Stimulated activated CD4-positive, alpha-beta T cell treated with anti-CD3 and anti-CD28 coated beads, Interleukin-2, amount 100 ng/mL, for 4 hours (primary cell): ENCODE results near the gene TAF4.
"Not testable (repeated sequence)": the region's sequence is repeated elsewhere in the genome, so short reads cannot be mapped to it uniquely, and the experiment has no call there.

Experiments
- DNase-seq: peaks from one replicate; pipeline ENCODE4 v3.0.0-alpha.2; 2020; ENCODE audit warnings: low read depth

TAF4 gene

DNA sequence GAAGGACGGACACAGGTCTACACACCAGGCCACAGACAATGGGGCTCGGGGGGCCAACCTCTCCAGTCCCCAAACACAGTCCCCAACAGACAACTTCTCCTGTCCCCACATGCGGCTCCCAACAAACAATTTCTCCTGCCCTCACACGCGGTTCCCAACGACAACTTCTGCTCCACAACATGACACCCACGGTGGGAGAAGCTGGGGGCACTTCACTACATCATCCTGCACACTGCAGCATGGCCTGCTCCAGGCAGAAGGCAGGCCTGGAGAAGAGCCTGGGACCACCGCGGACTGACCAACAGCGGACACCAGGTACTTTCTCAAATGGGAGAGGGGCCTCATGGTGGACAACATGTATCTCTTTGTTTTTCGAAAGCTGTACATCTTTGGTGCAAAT, 6.7 kb downstream of the TAF4 start:
- no peak for DNase-seq

DNA sequence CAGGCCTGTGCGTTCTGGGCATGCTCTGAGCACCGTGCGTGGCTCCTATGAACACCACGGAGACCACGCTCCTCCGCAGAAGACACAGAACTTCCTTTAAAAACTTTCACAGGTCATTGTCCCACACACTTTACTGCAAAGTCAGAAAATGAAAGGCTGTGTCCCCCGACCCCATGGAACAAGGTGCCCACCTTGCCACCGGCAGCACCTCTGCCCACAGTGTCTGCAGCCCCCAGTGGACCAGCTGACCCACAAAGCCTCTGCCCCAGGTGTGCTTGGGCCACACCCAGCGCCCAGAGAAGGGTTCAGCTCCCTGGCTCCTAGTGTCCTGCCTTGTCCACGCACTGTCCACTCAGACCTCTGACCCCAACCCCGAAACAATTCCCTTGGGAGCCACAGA, 8.7 kb downstream of the TAF4 start:
- DNase-seq = no peak

DNA sequence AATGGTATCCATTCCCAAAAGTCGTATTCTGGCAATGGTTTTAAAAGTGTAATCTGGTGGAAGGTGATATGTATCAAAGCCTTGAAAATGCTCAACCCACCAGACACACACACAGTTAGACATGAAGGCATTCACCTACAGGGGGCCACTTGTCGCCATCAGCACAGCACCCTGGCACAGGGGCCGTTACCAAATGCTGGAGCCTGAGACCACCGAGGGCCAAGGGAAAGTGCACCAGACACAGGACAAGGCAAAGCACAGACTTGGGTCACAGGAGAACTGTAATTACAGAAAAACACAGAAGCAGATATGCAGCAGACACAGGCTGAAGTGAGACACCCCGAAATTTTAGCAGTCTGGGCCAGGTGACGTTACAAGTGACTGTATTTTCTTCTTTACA, 9.3 kb downstream of the TAF4 start:
- no peak for DNase-seq

DNA sequence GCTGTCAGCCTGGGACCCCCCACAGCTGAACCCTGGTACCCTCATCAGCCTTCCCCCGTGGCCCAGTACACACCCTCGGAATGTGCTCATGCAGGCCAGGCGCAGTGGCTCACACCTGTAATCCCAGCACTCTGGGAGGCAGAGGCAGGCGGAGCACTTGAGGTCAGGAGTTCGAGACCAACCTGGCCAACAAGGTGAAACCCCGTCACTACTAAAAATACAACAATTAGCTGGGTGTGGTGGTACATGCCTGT, 9.9 kb downstream of the TAF4 start:
- DNase-seq = not testable (repeated sequence)

DNA sequence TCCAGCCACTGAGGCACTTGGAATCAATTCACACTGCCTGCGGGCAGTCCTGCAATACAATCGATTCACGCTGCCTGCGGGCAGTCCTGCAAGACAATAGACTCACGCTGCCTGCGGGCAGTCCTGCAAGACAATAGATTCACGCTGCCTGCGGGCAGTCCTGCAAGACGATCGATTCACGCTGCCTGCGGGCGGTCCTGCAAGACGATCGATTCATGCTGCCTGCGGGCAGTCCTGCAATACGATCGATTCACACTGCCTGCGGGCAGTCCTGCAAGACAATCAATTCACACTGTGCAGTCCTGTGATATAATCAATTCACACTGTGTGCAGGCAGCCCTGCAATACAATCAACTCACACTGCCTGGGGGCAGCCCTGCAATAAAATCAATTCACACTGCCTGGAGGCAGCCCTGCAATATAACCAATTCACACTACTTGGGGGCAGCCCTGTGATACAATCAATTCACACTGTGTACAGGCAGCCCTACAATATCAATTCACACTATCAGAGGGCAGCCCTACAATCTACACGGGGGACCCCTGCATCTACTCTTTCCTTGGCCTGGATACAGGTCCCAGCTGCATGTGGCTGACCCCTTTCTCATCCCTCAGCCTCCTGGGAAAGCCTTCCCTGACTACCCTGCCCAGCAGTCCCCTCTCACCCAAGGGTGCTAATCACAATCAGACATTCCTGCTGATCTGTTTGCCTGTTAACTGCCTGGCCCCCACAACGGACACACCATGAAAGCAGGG, 10.4 kb downstream of the TAF4 start:
- DNase-seq = no peak

DNA sequence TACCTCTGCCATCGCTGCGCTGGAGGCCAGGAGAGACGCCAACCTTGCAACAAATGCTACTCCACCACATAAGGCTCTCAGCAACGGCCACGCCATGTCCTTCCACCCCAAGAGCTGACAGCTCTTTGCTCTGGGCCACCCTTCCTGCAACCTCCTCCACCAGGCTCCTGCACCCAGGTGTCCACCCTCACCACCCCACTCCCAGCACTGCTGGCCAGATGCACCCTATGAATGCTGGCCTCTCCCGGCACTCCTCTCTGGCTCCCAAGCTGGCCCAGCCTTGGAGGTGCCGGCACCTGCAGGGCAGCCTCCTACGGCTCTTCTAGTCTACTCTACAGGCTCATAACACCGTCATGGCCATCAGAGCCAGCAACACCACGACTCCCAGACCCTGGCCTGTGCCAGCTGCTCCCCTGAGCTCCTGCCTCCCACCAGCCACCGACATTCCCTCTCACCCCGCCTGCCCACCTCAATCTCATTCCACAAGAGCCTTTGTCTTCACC, 11.2 kb downstream of the TAF4 start:
- no peak for DNase-seq

DNA sequence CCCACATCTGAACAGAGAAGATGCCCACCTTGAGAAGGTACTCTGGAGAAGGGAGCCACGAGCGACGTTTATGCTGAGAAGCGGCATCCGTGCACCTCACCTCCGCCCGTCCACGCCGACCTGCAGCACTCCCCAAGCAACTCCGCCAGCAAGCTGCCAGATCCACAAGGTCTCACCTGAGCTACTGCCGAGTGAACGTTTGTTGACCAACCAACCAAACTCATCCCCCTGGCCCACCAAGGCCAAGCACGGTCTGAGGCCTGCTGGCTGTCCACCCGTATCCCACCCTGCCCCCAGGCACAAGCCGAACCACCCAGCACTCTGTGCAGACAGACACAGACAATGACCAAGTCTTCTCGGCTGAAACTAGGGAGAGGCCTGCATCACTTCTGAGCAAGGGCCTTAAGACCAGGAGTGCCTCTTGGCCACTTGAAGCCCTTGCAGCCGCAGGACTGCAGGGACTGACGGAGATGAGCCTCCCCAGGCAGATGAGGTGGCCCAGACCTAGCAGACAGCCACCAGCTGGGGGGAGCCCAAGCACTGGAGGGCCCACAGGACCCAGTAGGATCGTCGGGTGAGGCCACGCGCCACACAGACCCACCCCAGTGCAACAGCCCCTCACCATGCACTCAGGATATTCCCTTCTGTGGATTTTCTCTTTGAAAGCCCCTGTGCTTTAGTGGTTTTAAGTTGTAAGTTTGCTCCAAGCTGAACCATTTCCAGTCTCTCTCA, 12.1 kb downstream of the TAF4 start:
- DNase-seq = no peak

- DNase-seq = no peak
These were observed 12.7 kb downstream of the TAF4 start for GRCh38 chr20:62052842-62053464.

DNA sequence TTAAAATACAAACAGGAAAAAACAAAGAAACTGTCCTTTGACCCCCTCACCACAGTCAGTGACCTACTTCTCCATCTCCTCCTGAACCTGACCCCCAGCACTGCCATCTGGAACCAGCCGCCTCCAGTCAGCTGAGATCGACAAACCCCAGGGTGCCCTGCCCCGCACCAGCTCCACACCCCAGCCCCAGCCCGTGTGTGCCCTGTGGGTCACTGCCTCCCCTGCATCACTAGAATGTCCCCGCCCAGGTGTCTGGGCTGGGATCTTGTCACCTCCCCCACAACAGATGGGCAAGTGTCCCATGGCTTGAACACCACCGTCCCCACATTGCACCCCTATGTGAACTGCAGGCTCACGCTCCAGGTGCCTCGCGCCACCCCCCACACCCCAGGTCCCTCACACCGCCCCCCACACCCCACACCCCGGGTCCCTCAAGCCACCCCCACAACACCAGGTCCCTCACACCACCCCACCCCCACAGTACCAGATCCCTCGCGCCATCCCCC, 13.3 kb downstream of the TAF4 start:
- DNase-seq = no peak

- no peak for DNase-seq
These were observed 14.0 kb downstream of the TAF4 start for GRCh38 chr20:62051546-62052255.

GRCh38 chr20:62051144-62051543, 14.5 kb downstream of the TAF4 start:
- no peak for DNase-seq

DNA sequence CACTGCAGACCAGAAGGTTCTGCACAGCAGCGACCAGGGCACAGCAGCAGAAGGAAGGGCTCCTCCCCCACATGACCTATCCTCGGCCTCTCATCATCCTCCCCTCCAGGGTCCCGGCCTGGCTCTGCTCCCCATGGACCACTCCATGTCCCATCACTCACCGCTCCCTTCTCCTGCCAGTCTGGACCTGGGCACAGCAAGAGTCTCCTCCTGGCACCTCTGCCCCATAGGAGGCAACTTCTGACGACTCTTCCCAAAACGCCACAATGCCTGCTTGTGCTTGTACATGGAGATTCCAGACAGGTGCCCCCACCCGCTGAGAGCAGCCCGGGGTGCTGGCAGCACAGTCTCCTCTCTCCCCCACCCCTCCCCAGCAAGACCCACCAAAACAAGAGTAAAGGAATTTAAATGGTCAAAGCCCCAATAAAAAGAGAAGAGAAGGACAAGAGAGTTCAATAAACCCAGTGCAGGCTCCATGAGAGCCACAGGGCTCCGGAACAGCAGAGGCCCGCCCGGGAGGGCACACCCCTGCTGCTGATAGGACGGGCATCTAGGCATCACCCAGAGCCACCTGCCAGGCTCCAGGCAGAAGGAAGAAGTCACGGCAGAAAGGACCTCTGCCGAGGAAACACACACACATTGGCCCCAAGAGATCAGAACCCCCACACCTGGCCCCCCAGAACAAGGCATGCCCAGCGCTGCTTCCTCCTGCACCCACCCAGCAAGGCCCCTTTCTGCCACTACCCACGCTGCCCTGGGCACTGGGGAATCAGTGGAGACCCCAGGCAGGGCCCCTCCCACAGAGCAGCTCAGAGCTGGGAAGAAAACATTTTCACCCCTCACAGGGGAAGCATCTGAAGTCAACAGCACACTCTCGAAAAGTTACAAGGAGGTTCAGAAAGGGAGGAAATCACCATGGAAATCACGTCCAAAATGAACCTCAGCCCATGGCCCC, 15.2 kb downstream of the TAF4 start:
- no peak for DNase-seq

DNA sequence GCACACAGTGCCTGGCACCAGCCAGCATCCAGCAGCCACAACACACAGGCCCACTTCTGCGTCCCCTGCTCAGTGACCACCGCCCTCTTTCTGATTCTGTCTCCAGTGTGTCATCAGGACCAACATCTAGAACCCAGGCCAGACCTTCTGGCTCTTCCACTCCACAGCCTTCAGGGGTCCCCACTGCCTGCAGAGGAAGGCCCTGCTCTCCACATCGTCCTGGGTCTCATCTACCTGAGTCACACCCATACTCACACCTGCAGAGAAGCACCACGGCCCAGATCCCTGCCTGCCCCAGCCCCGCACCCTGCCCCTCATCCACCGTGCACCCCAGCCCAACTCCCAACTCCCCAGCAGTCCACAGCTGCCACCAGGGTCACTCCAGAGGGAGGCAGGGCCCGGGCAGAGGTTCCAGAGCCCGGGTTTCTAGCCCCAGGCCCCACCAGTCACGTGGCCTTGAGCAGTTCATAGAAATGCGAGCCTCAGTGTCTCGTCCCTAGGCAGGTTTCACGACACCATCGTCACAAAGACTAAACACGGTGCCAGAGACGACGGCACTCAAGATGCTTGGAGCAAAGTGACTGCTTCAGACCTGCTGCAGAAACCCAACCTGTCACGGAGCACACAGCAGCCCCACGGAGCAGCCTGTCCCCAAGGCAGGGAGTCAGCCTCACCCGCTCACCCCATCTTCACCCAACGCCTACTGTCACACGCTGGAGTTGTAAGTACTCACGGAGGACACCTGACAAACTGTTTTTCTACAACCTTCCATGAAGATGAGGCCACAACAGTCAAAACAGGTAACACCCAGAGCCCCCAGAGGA, 16.1 kb downstream of the TAF4 start:
- DNase-seq = no peak

- DNase-seq = no peak
These were observed 16.8 kb downstream of the TAF4 start for GRCh38 chr20:62048821-62049291.

DNA sequence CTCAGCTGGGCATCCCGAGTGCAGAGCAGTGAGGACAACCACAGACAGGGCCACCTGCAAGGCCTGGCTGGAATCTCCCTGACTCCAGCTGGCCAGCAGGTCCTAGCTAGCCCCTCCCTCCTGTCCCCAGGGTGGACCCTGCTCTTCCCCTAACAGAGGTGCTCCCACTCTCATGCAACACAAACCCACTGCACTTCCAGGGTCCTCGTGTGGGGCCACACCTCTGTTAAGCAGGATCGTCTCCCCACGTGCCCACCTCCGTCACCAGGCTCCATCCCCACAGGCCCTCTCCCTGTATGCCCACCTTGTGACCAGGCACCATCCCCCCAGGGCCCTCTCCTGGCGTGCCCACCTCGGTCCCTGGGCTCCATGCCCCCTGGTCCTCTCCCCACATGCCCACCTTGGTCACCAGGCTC, 17.3 kb downstream of the TAF4 start:
- no peak for DNase-seq

- no peak for DNase-seq
These were observed 17.9 kb downstream of the TAF4 start for GRCh38 chr20:62047666-62048345.

- DNase-seq = no peak
These were observed 19.2 kb downstream of the TAF4 start for GRCh38 chr20:62046431-62046830.

DNA sequence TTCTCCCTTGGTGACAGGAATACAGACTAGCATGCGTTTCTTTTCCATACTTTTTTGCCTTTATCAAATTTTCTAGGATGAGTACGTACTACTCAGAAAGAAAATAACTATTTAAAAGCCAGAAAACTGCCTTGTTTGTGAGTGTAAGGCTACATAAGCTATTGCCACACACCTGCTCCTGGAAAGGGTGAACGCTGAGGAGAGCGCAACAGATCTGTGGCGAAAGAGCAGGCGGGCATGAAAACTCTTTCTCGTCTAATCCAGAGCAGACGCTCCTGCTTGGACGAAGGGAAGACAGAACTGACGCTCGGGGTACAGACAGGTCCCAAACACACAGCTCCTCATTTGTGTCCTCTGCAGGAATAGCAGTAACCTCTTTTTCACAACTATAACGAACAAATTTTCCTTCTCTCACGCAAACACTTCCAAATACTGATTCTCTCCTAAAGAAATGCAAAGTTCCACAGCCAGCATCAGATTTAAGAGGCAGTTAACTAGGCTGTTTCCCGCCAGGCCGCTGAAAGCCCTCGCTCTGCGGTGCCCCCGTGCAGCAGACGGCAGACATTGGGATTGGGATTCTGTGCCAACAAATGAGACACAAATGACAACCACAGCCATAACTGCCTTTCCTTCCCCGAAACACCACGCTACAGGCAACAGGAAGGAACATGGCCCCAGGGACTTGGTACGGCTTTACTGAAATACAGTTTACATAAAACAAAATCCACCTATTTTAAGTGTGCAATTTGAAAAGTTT, 20.0 kb downstream of the TAF4 start:
- DNase-seq = no peak

- no peak for DNase-seq
These were observed 20.6 kb downstream of the TAF4 start for GRCh38 chr20:62045118-62045517.
